ENCODE measurements around the gene FREY1. TPM values are rescaled to one million over a fixed set of nuclear protein-coding genes. Genes with fewer than 3 reads are reported as not detected.

FREY1 gene
- total RNA-seq, 3 donors from 2014 or later = 0.81 to 2.2 (median 1.5) TPM

GRCh38 chr11:45864041-45864440, 43.0 kb downstream of the FREY1 start:
- no peak for TF ChIP-seq CTCF (IDR thresholded peaks at IDR 0.05)
- H3K9me3 ChIP-seq = no peaks in the 10 kb centered on the region
- intact Hi-C loops (cut with DNase I, micrococcal nuclease) = no loop called here
- H3K4me3 ChIP-seq = no peak overlapping the region
- H3K36me3 ChIP-seq (ENCODE audit: low read depth) = peaks cover 13% of the 10 kb centered on the region
- DNase-seq = no peak
- ATAC-seq = no peak
- H3K4me1 ChIP-seq (ENCODE audit: low read depth) = peaks cover 12% of the 10 kb centered on the region

GRCh38 chr11:45860764-45861510, 46.1 kb downstream of the FREY1 start:
- intact Hi-C loops (cut with DNase I, micrococcal nuclease) = no loop called here
- Histone ChIP-seq H3K36me3 (ENCODE audit: low read depth) (peaks cover 11% of the 10 kb centered on the region), H3K4me1 (ENCODE audit: low read depth) (peaks cover 28% of the 10 kb centered on the region), H3K4me3 (no peak overlapping the region), H3K9me3 (no peaks in the 10 kb centered on the region)
- TF ChIP-seq CTCF (IDR thresholded peaks at IDR 0.05) = no peak
- ATAC-seq (no peak), DNase-seq (no peak)

- H3K4me1 ChIP-seq (ENCODE audit: low read depth) = peaks cover 28% of the 10 kb centered on the region
- ATAC-seq (no peak), DNase-seq (no peak)
- H3K4me3 ChIP-seq = no peak overlapping the region
- intact Hi-C loops (cut with DNase I, micrococcal nuclease) = no loop called here
- H3K36me3 ChIP-seq (ENCODE audit: low read depth) = peaks cover 11% of the 10 kb centered on the region
- no peaks in the 10 kb centered on the region for H3K9me3 ChIP-seq
- no peak for TF ChIP-seq CTCF (IDR thresholded peaks at IDR 0.05)
These were observed 46.7 kb downstream of the FREY1 start for GRCh38 chr11:45860348-45860747.

GRCh38 chr11:45859661-45860140, 47.4 kb downstream of the FREY1 start:
- H3K4me1 ChIP-seq (ENCODE audit: low read depth) = peaks cover 28% of the 10 kb centered on the region
- no peak overlapping the region for H3K4me3 ChIP-seq
- intact Hi-C loops (cut with DNase I, micrococcal nuclease) = no loop called here
- ATAC-seq (peak; percentile 94), DNase-seq (peak; percentile 93 to 96 (median 94))
- no peak for TF ChIP-seq CTCF (IDR thresholded peaks at IDR 0.05)
- H3K36me3 ChIP-seq (ENCODE audit: low read depth) = peaks cover 11% of the 10 kb centered on the region
- no peaks in the 10 kb centered on the region for H3K9me3 ChIP-seq

GRCh38 chr11:45858751-45859398, 48.2 kb downstream of the FREY1 start:
- DNase-seq (no peak), ATAC-seq (no peak)
- intact Hi-C loops (cut with DNase I, micrococcal nuclease) = no loop called here
- H3K9me3 ChIP-seq = no peaks in the 10 kb centered on the region
- H3K4me3 ChIP-seq = no peak overlapping the region
- H3K4me1 ChIP-seq (ENCODE audit: low read depth) = peaks cover 28% of the 10 kb centered on the region
- no peak for TF ChIP-seq CTCF (IDR thresholded peaks at IDR 0.05)
- peaks cover 11% of the 10 kb centered on the region for H3K36me3 ChIP-seq (ENCODE audit: low read depth)

Measured in mucosa of descending colon (tissue), 3 donors.